NCI-H345 treated with DMSO at 0.1 percent for 48 hours (cell line): ENCODE measurements around the gene GALNTL6.
"Not testable (repeated sequence)": the region's sequence is repeated elsewhere in the genome, so short reads cannot be mapped to it uniquely, and the experiment has no call there.

Experiments
- DNase-seq: peaks from one replicate; lab custom pipeline; 2025; ENCODE audit not compliant: unreplicated experiment; lab: John Stamatoyannopoulos, UW

Gene GALNTL6

GRCh38 chr4:172975651-172976229, 1162.5 kb downstream of the GALNTL6 start:
- DNase-seq: no peak

GRCh38 chr4:172977491-172978041, 1164.4 kb downstream of the GALNTL6 start:
- DNase-seq: not testable (repeated sequence)

GRCh38 chr4:172978848-172979247, 1165.6 kb downstream of the GALNTL6 start:
- DNase-seq: no peak

- no peak for DNase-seq
Observed at GRCh38 chr4:172979332-172979731, 1166.1 kb downstream of the GALNTL6 start.

GRCh38 chr4:172980219-172980618, 1167.0 kb downstream of the GALNTL6 start:
- no peak for DNase-seq

- peak; percentile 65 for DNase-seq
Observed at GRCh38 chr4:172982151-172982590, 1169.0 kb downstream of the GALNTL6 start.

- DNase-seq: no peak
Observed at GRCh38 chr4:172983014-172983413, 1169.8 kb downstream of the GALNTL6 start.

GRCh38 chr4:172983631-172984030, 1170.4 kb downstream of the GALNTL6 start:
- DNase-seq: no peak

GRCh38 chr4:172985552-172985951, 1172.3 kb downstream of the GALNTL6 start:
- DNase-seq: no peak

- DNase-seq: no peak
Observed at GRCh38 chr4:172986114-172986513, 1172.9 kb downstream of the GALNTL6 start.

- no peak for DNase-seq
Observed at GRCh38 chr4:172989984-172990820, 1177.0 kb downstream of the GALNTL6 start.

- DNase-seq: no peak
Observed at GRCh38 chr4:172992648-172993378, 1179.6 kb downstream of the GALNTL6 start.

GRCh38 chr4:172995161-172995560, 1182.0 kb downstream of the GALNTL6 start:
- DNase-seq: no peak

GRCh38 chr4:172995704-172996103, 1182.5 kb downstream of the GALNTL6 start:
- DNase-seq: no peak

GRCh38 chr4:172996571-172997216, 1183.5 kb downstream of the GALNTL6 start:
- DNase-seq: no peak

- DNase-seq: no peak
Observed at GRCh38 chr4:172997217-172997609, 1184.0 kb downstream of the GALNTL6 start.

GRCh38 chr4:172997856-172998255, 1184.7 kb downstream of the GALNTL6 start:
- no peak for DNase-seq

GRCh38 chr4:172998527-172999469, 1185.6 kb downstream of the GALNTL6 start:
- no peak for DNase-seq

- DNase-seq: no peak
Observed at GRCh38 chr4:173001571-173001970, 1188.4 kb downstream of the GALNTL6 start.
